Stimulated activated memory B cell treated with anti-CD40 and anti-IgM and Interleukin-4, amounts not matched to agents 10 μg/mL and 1 μg/mL and 100 μg/mL, for 72 hours (primary cell): ENCODE results near the gene MCM6.
A peak's percentile ranks its signal among the peaks of the same experiment; 100 is the strongest.
"Not testable (repeated sequence)": the region's sequence is repeated elsewhere in the genome, so short reads cannot be mapped to it uniquely, and the experiment has no call there.

Source experiments
- ATAC-seq: fragments of 150-1000 bp; cut with Tn5 transposase; 2 replicates; pipeline ENCODE4 v1.10.0; 2021
- H3K27ac Mint-ChIP-seq: one replicate; pipeline ENCODE4 v1.8.0; 2022; ENCODE audit warnings: mild to moderate bottlenecking, mixed read lengths
- H3K27me3 Mint-ChIP-seq: one replicate; pipeline ENCODE4 v1.8.0; 2022; ENCODE audit warnings: mixed read lengths
- H3K36me3 Mint-ChIP-seq: one replicate; pipeline ENCODE4 v1.8.0; 2022; ENCODE audit warnings: mixed read lengths
- H3K4me1 Mint-ChIP-seq: one replicate; pipeline ENCODE4 v1.8.0; 2022; ENCODE audit warnings: mixed read lengths
- H3K4me3 Mint-ChIP-seq: one replicate; pipeline ENCODE4 v1.8.0; 2022; ENCODE audit warnings: mild to moderate bottlenecking, moderate library complexity, mixed read lengths
- H3K9me3 Mint-ChIP-seq: one replicate; pipeline ENCODE4 v1.8.0; 2022; ENCODE audit warnings: mixed read lengths

MCM6 gene

GRCh38 chr2:135888587-135888986 lies 12.3 kb upstream of the MCM6 start:
- not testable (repeated sequence) for H3K4me3 Mint-ChIP-seq, ATAC-seq, H3K4me1 Mint-ChIP-seq, H3K27ac Mint-ChIP-seq, H3K9me3 Mint-ChIP-seq, H3K36me3 Mint-ChIP-seq, H3K27me3 Mint-ChIP-seq

DNA sequence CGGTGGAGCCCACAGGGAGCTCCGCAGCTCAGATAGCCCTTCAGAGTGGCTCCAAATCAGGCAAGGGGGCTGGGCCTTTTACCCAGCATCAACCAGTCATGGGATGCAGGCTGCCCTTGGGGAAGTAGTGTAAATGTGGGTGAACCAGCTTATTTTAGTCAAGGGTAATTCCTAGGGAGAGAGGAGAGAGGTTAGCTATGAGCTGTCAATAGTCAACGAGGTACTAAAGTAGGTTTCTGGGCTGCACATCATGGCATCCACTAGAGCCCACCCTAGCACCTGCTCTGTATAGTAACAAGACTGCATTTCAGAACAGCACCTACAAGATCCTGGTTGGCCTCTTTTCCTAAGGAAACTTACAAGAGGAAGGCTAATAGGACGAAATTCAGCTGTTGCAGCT lies 9.5 kb upstream of the MCM6 start:
- Mint-ChIP-seq H3K36me3 (no peaks in the 10 kb centered on the region), H3K27me3 (no peaks in the 10 kb centered on the region), H3K4me3 (no peak overlapping the region), H3K27ac (no peak overlapping the region), H3K4me1 (no peaks in the 10 kb centered on the region), H3K9me3 (no peaks in the 10 kb centered on the region)
- no peak for ATAC-seq

- H3K9me3 Mint-ChIP-seq = no peaks in the 10 kb centered on the region
- no peak for ATAC-seq
- H3K27me3 Mint-ChIP-seq = no peaks in the 10 kb centered on the region
- H3K27ac Mint-ChIP-seq = no peak overlapping the region
- no peak overlapping the region for H3K4me3 Mint-ChIP-seq
- no peaks in the 10 kb centered on the region for H3K36me3 Mint-ChIP-seq
- peaks cover 7% of the 10 kb centered on the region for H3K4me1 Mint-ChIP-seq
Observed at GRCh38 chr2:135882415-135882814, 6.2 kb upstream of the MCM6 start.

DNA sequence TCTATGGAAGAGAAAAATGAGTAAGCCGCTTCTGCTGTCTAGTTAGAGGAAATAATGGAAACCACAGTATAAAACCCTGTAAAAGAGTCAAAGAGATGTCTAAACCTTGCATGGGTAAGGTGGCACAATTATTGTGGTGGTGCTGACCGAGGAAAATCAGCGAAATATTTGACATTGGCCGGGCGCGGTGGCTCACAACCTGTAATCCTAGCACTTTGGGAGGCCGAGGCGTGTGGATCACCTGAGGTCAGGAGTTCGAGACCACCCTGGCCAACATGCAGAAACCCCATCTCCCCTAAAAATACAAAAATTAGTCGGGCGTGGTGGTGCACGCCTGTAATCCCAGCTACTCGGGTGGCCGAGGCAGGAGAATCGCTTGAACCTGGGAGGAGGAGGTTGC lies 527 bp upstream of the MCM6 start:
- not testable (repeated sequence) for H3K9me3 Mint-ChIP-seq, ATAC-seq, H3K27me3 Mint-ChIP-seq
- H3K27ac Mint-ChIP-seq = peak overlapping the region; percentile 76
- H3K4me3 Mint-ChIP-seq = peak overlapping the region; percentile 80
- H3K36me3 Mint-ChIP-seq = peaks cover 17% of the 10 kb centered on the region
- peaks cover 39% of the 10 kb centered on the region for H3K4me1 Mint-ChIP-seq

- H3K27me3 Mint-ChIP-seq = no peaks in the 10 kb centered on the region
- peak overlapping the region; percentile 76 for H3K27ac Mint-ChIP-seq
- peaks cover 39% of the 10 kb centered on the region for H3K4me1 Mint-ChIP-seq
- peak overlapping the region; percentile 80 for H3K4me3 Mint-ChIP-seq
- no peaks in the 10 kb centered on the region for H3K9me3 Mint-ChIP-seq
- peaks cover 24% of the 10 kb centered on the region for H3K36me3 Mint-ChIP-seq
- peak; percentile 85 for ATAC-seq
Observed at GRCh38 chr2:135875491-135876065, 665 bp downstream of the MCM6 start.

DNA sequence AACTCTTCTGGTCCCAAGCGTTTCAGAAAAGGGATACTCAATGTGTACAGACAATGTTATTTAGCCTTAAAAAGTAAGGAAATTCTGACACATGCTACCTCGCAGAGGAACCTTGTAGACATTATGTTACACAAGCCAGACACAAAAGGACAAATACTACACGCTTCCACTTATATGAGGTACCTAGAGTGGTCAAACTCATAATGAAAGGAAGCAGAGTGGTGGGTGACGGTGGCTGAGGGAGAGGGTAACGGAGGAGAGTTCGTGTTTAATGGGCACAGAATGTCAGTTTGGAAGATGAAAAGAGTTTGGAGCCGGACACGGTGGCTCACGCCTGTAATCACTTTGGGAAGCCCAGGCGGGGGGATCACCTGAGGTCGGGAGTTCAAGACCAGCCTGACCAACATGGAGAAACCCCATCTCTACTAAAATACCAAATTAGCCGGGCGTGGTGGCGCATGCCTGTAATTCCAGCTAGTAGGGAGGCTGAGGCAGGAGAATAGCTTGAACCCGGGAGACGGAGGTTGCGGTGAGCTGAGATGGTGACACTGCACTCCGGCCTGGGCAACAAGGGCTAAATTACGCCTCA lies 1.4 kb downstream of the MCM6 start:
- no peaks in the 10 kb centered on the region for H3K9me3 Mint-ChIP-seq
- H3K36me3 Mint-ChIP-seq = peaks cover 30% of the 10 kb centered on the region
- peak overlapping the region; percentile 76 for H3K27ac Mint-ChIP-seq
- ATAC-seq = no peak
- H3K4me3 Mint-ChIP-seq = peak overlapping the region; percentile 80
- H3K4me1 Mint-ChIP-seq = peaks cover 39% of the 10 kb centered on the region
- no peaks in the 10 kb centered on the region for H3K27me3 Mint-ChIP-seq

GRCh38 chr2:135870571-135870970 lies 5.7 kb downstream of the MCM6 start:
- ATAC-seq = peak; percentile 52
- H3K4me1 Mint-ChIP-seq = peaks cover 25% of the 10 kb centered on the region
- H3K27ac Mint-ChIP-seq = peak overlapping the region; percentile 40
- H3K27me3 Mint-ChIP-seq = no peaks in the 10 kb centered on the region
- peaks cover 70% of the 10 kb centered on the region for H3K36me3 Mint-ChIP-seq
- no peaks in the 10 kb centered on the region for H3K9me3 Mint-ChIP-seq
- H3K4me3 Mint-ChIP-seq = no peak overlapping the region

DNA sequence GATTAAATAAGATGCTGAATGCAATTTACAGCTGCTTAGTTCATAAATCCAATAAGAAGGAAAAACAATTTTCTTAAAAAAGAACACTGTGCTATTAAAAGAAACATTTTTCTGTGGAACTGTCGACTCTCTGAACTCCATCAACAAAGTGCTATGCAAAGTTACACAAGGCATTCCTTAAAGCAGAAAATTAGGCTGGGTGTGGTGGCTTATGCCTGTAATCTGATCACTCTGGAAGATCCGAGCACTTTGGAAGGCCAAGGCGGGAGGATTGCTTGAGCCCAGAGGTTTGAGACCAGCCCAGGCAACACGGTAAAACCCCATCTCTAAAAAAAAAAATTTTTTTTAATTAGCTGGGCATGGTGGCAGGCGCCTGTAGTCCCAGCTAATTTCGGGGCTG lies 13.0 kb downstream of the MCM6 start:
- Mint-ChIP-seq H3K4me3 (no peak overlapping the region), H3K36me3 (peaks cover 76% of the 10 kb centered on the region)

DNA sequence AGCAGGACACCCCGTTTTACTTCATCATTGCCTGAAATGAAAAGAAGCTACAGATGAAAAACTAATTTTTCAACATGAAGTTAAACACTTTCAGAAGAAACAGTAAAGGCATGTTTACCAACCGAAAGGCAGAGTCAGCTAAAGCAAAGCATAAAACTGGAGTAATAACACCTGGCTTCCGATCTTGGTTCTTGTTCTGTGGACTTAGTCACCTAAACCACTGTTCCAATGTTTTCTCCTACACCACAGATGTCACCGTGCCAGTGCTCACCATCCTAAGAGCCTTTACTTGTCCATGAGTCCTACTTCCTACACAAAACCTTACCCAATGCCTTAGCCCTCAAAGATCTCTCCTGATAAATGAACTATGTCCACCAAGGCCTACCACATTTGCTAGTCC lies 13.5 kb downstream of the MCM6 start:
- ATAC-seq = no peak
- Mint-ChIP-seq H3K27ac (no peak overlapping the region), H3K4me3 (no peak overlapping the region), H3K36me3 (peaks cover 76% of the 10 kb centered on the region), H3K9me3 (no peaks in the 10 kb centered on the region), H3K4me1 (no peaks in the 10 kb centered on the region), H3K27me3 (no peaks in the 10 kb centered on the region)

More for the DNA sequence above, 13.0 kb downstream of the MCM6 start:
- Mint-ChIP-seq H3K4me1 (no peaks in the 10 kb centered on the region), H3K27ac (no peak overlapping the region), H3K27me3 (no peaks in the 10 kb centered on the region), H3K9me3 (no peaks in the 10 kb centered on the region)
- no peak for ATAC-seq

GRCh38 chr2:135853401-135853800 lies 22.8 kb downstream of the MCM6 start:
- Mint-ChIP-seq H3K36me3 (peaks cover 59% of the 10 kb centered on the region), H3K27me3 (no peaks in the 10 kb centered on the region), H3K4me1 (no peaks in the 10 kb centered on the region), H3K9me3 (no peaks in the 10 kb centered on the region), H3K27ac (no peak overlapping the region), H3K4me3 (no peak overlapping the region)
- no peak for ATAC-seq

GRCh38 chr2:135851858-135852257 lies 24.4 kb downstream of the MCM6 start:
- Mint-ChIP-seq H3K27ac (no peak overlapping the region), H3K4me3 (no peak overlapping the region), H3K9me3 (no peaks in the 10 kb centered on the region), H3K4me1 (no peaks in the 10 kb centered on the region), H3K36me3 (peaks cover 58% of the 10 kb centered on the region), H3K27me3 (no peaks in the 10 kb centered on the region)
- ATAC-seq = no peak

DNA sequence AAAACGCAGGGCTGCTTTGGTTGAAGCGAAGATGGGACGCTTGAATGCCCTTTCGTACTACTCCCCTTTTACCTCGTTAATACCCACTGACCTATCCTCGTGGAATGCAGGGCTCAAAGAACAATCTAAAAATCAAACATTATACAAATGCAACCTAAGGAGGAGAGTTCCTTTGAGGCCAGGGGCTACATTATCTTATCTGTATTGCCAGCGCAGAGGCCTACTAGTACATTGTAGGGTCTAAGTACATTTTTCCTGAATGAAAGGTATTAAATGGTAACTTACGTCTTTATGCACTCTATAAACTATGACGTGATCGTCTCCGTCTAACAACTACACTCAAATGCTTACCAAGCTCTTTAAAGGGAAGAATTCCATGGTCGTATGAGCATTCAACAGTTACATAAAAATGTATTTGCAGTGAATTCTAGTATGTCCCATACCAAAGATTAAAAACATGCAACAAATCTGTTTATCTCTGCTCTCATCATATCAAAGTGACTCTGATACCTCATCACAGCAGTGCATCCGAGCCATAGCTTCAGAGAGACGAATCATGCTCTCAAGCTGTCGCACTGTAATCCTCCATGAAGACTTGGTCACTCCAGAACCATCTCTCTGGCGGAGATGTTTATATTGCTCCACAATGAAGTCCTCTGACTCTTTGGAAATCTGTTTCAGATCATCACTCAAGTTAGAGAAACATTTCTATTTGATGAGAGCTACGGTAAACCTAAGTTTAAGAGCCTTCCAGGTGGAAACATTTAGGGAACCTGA lies 25.2 kb downstream of the MCM6 start:
- Mint-ChIP-seq H3K27ac (no peak overlapping the region), H3K9me3 (no peaks in the 10 kb centered on the region), H3K4me3 (no peak overlapping the region), H3K4me1 (no peaks in the 10 kb centered on the region), H3K36me3 (peaks cover 59% of the 10 kb centered on the region), H3K27me3 (no peaks in the 10 kb centered on the region)
- no peak for ATAC-seq

GRCh38 chr2:135849087-135849486 lies 27.2 kb downstream of the MCM6 start:
- no peaks in the 10 kb centered on the region for H3K4me1 Mint-ChIP-seq
- no peaks in the 10 kb centered on the region for H3K27me3 Mint-ChIP-seq
- no peak for ATAC-seq
- H3K9me3 Mint-ChIP-seq = no peaks in the 10 kb centered on the region
- H3K27ac Mint-ChIP-seq = no peak overlapping the region
- H3K4me3 Mint-ChIP-seq = no peak overlapping the region
- peaks cover 65% of the 10 kb centered on the region for H3K36me3 Mint-ChIP-seq

DNA sequence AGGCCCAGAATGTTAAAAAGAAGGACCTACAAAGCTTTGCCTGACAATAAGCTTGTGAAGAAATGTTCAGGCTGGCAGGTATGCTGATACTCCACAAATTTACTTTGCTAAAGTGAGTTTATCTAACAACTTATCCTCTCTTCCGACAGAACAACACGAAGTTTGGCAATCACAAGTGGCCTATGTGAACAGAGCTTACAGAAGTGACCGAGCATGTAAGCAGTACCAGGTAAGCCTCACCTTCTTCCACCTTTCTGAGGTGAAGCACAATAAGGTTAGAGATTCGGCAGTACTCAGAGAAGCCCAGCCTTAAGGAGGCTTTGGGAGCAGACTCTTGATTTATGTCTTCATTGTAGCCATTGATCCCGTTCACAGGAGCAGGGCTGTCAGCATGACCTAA lies 30.2 kb downstream of the MCM6 start:
- H3K27ac Mint-ChIP-seq = no peak overlapping the region
- H3K9me3 Mint-ChIP-seq = no peaks in the 10 kb centered on the region
- H3K36me3 Mint-ChIP-seq = peaks cover 74% of the 10 kb centered on the region
- H3K27me3 Mint-ChIP-seq = no peaks in the 10 kb centered on the region
- H3K4me1 Mint-ChIP-seq = no peaks in the 10 kb centered on the region
- ATAC-seq = no peak
- H3K4me3 Mint-ChIP-seq = no peak overlapping the region

- H3K4me3 Mint-ChIP-seq = no peak overlapping the region
- H3K36me3 Mint-ChIP-seq = peaks cover 71% of the 10 kb centered on the region
- peaks cover 6% of the 10 kb centered on the region for H3K4me1 Mint-ChIP-seq
- H3K27me3 Mint-ChIP-seq = no peaks in the 10 kb centered on the region
- H3K27ac Mint-ChIP-seq = no peak overlapping the region
- no peak for ATAC-seq
- H3K9me3 Mint-ChIP-seq = no peaks in the 10 kb centered on the region
Observed at GRCh38 chr2:135845257-135845656, 31.0 kb downstream of the MCM6 start.

- no peak for ATAC-seq
Observed at GRCh38 chr2:135844301-135844895, 31.8 kb downstream of the MCM6 start.

More at GRCh38 chr2:135844301-135844895, 31.8 kb downstream of the MCM6 start:
- Mint-ChIP-seq H3K4me1 (peaks cover 6% of the 10 kb centered on the region), H3K36me3 (peaks cover 71% of the 10 kb centered on the region), H3K4me3 (no peak overlapping the region), H3K27me3 (no peaks in the 10 kb centered on the region), H3K9me3 (no peaks in the 10 kb centered on the region), H3K27ac (no peak overlapping the region)
